PC-9 (cell line): ENCODE results near the gene ZNF587. TPM values are rescaled to one million over a fixed set of nuclear protein-coding genes. Genes with fewer than 3 reads are reported as not detected.
A peak's percentile ranks its signal among the peaks of the same experiment; 100 is the strongest.
"Not testable (repeated sequence)": the region's sequence is repeated elsewhere in the genome, so short reads cannot be mapped to it uniquely, and the experiment has no call there.

Experiments
- BruUV-seq: library from RNA; stranded (reverse); fragments of 400-500 nt; replicated peaks from 2 replicates; lab custom pipeline; 2021; lab: Mats Ljungman, UMichigan
- CTCF ChIA-PET: fragments of 300-600 bp; sonication (Branson Sonifier 250); formaldehyde crosslinking; loops from one replicate; lab custom pipeline; 2022; ENCODE audit warnings: antibody characterized with exemption; lab: Charles Lee
- POLR2A ChIA-PET: fragments of 300-600 bp; sonication (Branson Sonifier 250); formaldehyde crosslinking; loops from one replicate; lab custom pipeline; 2022; ENCODE audit warnings: antibody characterized with exemption; ENCODE audit not compliant: unreplicated experiment; lab: Charles Lee
- DNase-seq, 2 experiments: peaks; one replicate each; pipeline versions ENCODE4 v3.0.0 to v3.0.0-alpha.2; 2015 to 2022; ENCODE audit warnings: mixed read lengths in 1 of 2
- H2AFZ ChIP-seq: fragments of 200-600 bp; sonication (generic); 2 replicates; pipeline ENCODE4 v1.8.1; 2017; ENCODE audit warnings: antibody characterized with exemption
- H3F3A ChIP-seq: fragments of 200-600 bp; sonication (generic); 2 replicates; pipeline ENCODE4 v1.8.1; 2017; ENCODE audit warnings: antibody characterized with exemption, mild to moderate bottlenecking, low read depth; ENCODE audit not compliant: insufficient read depth
- H3K27ac ChIP-seq: fragments of 200-600 bp; sonication (generic); 2 replicates; pipeline ENCODE4 v1.6.1; 2016; ENCODE audit warnings: mixed run types
- H3K27me3 ChIP-seq: fragments of 200-600 bp; sonication (generic); 2 replicates; pipeline ENCODE4 v1.6.1; 2016; ENCODE audit warnings: low read depth, mixed run types; ENCODE audit not compliant: insufficient read depth
- H3K36me3 ChIP-seq: fragments of 200-600 bp; sonication (generic); 2 replicates; pipeline ENCODE4 v1.6.1; 2016; ENCODE audit warnings: low read depth, mixed run types
- H3K4me1 ChIP-seq: fragments of 200-600 bp; sonication (generic); replicated peaks from 2 replicates; pipeline ENCODE4 v1.6.1; 2016; ENCODE audit warnings: mixed run types; ENCODE audit not compliant: insufficient read depth
- H3K4me2 ChIP-seq: fragments of 200-600 bp; sonication (generic); 2 replicates; pipeline ENCODE4 v1.6.1; 2017; ENCODE audit warnings: mixed run types
- H3K4me3 ChIP-seq: fragments of 200-600 bp; sonication (generic); 2 replicates; pipeline ENCODE4 v1.6.1; 2016; ENCODE audit warnings: mixed run types
- H3K79me2 ChIP-seq: fragments of 200-600 bp; sonication (generic); 2 replicates; pipeline ENCODE4 v1.6.1; 2017; ENCODE audit warnings: low read depth, mixed run types
- H3K9me2 ChIP-seq: fragments of 200-600 bp; sonication (generic); 2 replicates; pipeline ENCODE4 v1.8.1; 2017; ENCODE audit warnings: mild to moderate bottlenecking; ENCODE audit not compliant: insufficient read depth
- H3K9me3 ChIP-seq: fragments of 200-600 bp; sonication (generic); 2 replicates; pipeline ENCODE4 v1.8.1; 2016; ENCODE audit warnings: low read depth; ENCODE audit not compliant: insufficient read depth
- H4K20me1 ChIP-seq: fragments of 200-600 bp; sonication (generic); 2 replicates; pipeline ENCODE4 v1.8.1; 2017; ENCODE audit not compliant: insufficient read depth
- CTCF ChIP-seq: fragments of 200-600 bp; sonication (generic); conservative IDR thresholded peaks from 2 replicates; pipeline ENCODE4 v1.6.1; 2017; ENCODE audit warnings: mixed run types, antibody characterized with exemption, mild to moderate bottlenecking, moderate library complexity
- EZH2 ChIP-seq: fragments of 200-600 bp; sonication (generic); IDR thresholded peaks from 2 replicates; pipeline ENCODE4 v1.8.0; 2017; ENCODE audit warnings: antibody characterized with exemption, low read depth
- intact Hi-C: fragments of 100-400 bp; cut with micrococcal nuclease; formaldehyde crosslinking; loops from one replicate; pipeline ENCODE4 v1.10.0; 2022; ENCODE audit not compliant: unreplicated experiment
- total RNA-seq: library from RNA; stranded (reverse); gene quantifications from 2 replicates; pipeline ENCODE4 v1.2.3, GENCODE V29; 2021

The ZNF587 gene
- total RNA-seq, 1 experiment from 2014 or later = 68.0 TPM

GRCh38 chr19:57854117-57854516 is 4.5 kb downstream of the ZNF587 start:
- Histone ChIP-seq H3F3A (peaks cover 11% of the 10 kb centered on the region; the same call in 1 of the 2 replicates), H3K79me2 (peaks cover 39% of the 10 kb centered on the region), H3K36me3 (peaks cover 49% of the 10 kb centered on the region)
- H4K20me1 ChIP-seq, H3K9me3 ChIP-seq, BruUV-seq, H3K27me3 ChIP-seq, POLR2A ChIA-PET, H3K4me3 ChIP-seq, intact Hi-C loops, H2AFZ ChIP-seq, H3K4me1 ChIP-seq, H3K9me2 ChIP-seq, DNase-seq, CTCF ChIA-PET, H3K27ac ChIP-seq, H3K4me2 ChIP-seq: not testable (repeated sequence)

- DNase-seq, H3K4me1 ChIP-seq, H2AFZ ChIP-seq, H4K20me1 ChIP-seq, BruUV-seq, intact Hi-C loops, H3K4me2 ChIP-seq, H3K9me2 ChIP-seq, CTCF ChIA-PET, H3K79me2 ChIP-seq, H3K27me3 ChIP-seq, H3K27ac ChIP-seq: not testable (repeated sequence)
- Histone ChIP-seq H3K9me3 (peaks cover 56% of the 10 kb centered on the region), H3K36me3 (peaks cover 90% of the 10 kb centered on the region), H3K4me3 (0 out of 2 replicates have a peak overlapping the region, but pooled peaks have one; percentile 4), H3F3A (peaks cover 14% of the 10 kb centered on the region; the same call in 1 of the 2 replicates)
- POLR2A ChIA-PET = interaction anchor here (0.5 to 0.6 kb wide), 2 partner anchors 32 to 511 kb away, joined by 4 read pairs; partner anchors contain the start of gene ZNF304
Observed at GRCh38 chr19:57862351-57862750, 12.7 kb downstream of the ZNF587 start.

GRCh38 chr19:57867868-57868492 is 18.3 kb downstream of the ZNF587 start:
- H3K9me2 ChIP-seq = no peaks in the 10 kb centered on the region
- H3K36me3 ChIP-seq = peaks cover 68% of the 10 kb centered on the region
- H3K79me2 ChIP-seq = no peaks in the 10 kb centered on the region; the same call in 1 of the 2 replicates
- no peak for TF ChIP-seq CTCF
- TF ChIP-seq EZH2 = no peak
- no TSS peak for BruUV-seq
- no peaks in the 10 kb centered on the region for H3K4me1 ChIP-seq
- POLR2A ChIA-PET = no interaction called here
- no peaks in the 10 kb centered on the region for H4K20me1 ChIP-seq
- H3K27ac ChIP-seq = no peak overlapping the region
- no peak overlapping the region for H3K4me3 ChIP-seq
- CTCF ChIA-PET = no interaction called here
- intact Hi-C loops = no loop called here
- DNase-seq = no peak
- peaks cover 73% of the 10 kb centered on the region for H3K9me3 ChIP-seq
- no peak overlapping the region for H2AFZ ChIP-seq
- no peak overlapping the region for H3K4me2 ChIP-seq
- no peaks in the 10 kb centered on the region for H3K27me3 ChIP-seq
- peaks cover 25% of the 10 kb centered on the region for H3F3A ChIP-seq

- DNase-seq, BruUV-seq, H4K20me1 ChIP-seq, H3K79me2 ChIP-seq, H3K9me2 ChIP-seq, H3K4me2 ChIP-seq, intact Hi-C loops, H3K27me3 ChIP-seq, H3K4me1 ChIP-seq, H3K27ac ChIP-seq, POLR2A ChIA-PET, CTCF ChIA-PET, H3K4me3 ChIP-seq, H2AFZ ChIP-seq: not testable (repeated sequence)
- Histone ChIP-seq H3F3A (peaks cover 26% of the 10 kb centered on the region), H3K36me3 (peaks cover 71% of the 10 kb centered on the region), H3K9me3 (peaks cover 83% of the 10 kb centered on the region)
Observed at GRCh38 chr19:57869655-57870054, 20.0 kb downstream of the ZNF587 start.
